GM18868 (cell line): ENCODE measurements around the gene PKD2L2.
"Not testable (repeated sequence)": the region's sequence is repeated elsewhere in the genome, so short reads cannot be mapped to it uniquely, and the experiment has no call there.

Source experiments
- ATAC-seq: cut with Tn5 transposase; IDR thresholded peaks from one replicate; pipeline ENCODE4 v1.9.1; 2021; ENCODE audit warnings: mild to moderate bottlenecking, moderate library complexity; ENCODE audit not compliant: unreplicated experiment

PKD2L2 gene

DNA sequence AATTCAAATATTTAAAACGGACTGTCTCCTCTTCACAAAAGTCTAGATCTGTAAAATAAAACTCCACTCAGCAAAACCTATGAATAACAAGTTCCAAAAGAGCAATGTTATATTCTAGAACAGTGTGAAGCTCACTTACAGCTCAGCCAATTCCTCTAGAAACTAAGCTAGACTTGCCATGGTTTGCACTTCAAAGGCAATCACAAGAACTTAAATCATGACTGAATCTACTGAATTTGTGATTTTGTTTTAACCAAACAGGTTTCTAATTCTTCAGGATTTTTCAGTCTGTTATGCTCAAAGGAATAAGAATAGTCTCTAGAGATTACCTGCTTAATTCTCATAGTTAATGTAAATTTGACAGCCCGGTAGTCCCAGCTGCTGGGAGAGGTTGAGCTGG, 1.4 kb upstream of the PKD2L2 start:
- no peak for ATAC-seq

DNA sequence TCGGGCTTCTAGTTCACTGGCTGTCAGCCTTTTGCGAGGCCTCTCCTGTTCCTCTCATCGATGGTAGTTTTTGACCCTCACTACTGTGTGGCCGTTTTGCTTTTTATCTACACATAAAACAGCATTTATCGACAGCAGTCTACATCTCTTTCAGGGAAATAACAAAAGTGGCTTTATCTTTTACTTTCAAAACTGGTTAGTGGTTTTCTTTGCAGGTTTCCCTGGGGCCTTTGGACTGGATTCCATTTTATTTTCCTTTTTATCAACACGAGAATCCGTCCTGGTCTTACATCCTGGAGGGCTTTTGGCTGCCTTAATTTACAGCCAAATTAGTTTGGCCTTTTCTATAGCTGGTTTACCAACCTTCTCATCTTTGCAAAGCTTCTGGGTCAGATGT, 793 bp upstream of the PKD2L2 start:
- no peak for ATAC-seq

DNA sequence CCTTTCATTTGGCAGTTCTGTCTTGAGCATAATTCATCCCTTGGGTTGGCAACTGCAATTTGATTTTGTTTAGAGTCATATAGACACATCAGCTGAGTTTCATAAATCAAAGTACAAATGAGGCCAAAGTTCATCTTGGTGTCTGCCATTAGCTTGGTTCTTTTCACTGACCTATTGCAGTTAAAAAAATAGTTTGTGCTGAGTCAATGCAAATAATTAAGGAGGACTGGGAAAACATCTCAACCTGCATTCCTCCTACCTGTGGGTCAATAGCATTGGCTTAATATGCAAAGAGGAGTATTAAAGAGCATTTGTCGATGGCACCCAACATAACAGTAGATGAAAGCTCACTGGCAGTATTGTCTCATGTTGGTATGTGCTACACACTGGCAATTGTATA, 1.6 kb downstream of the PKD2L2 start:
- no peak for ATAC-seq

DNA sequence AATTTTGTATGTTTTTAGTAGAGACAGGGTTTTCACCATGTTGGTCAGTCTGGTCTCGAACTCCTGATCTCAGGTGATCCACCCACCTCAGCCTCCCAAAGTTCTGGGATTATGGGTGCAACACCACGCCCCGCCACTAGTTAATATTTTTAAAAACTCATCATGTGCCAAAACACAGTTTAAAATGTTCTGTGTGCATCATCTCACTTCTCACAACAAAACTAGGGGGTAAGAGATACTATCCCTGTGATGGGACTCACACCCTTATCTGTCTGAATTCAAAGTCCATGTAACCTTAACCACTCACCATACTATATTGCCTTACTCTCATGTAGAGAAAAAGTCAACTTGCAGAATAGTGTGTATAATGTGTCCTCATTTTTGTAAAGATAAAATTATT, 2.6 kb downstream of the PKD2L2 start:
- no peak for ATAC-seq

DNA sequence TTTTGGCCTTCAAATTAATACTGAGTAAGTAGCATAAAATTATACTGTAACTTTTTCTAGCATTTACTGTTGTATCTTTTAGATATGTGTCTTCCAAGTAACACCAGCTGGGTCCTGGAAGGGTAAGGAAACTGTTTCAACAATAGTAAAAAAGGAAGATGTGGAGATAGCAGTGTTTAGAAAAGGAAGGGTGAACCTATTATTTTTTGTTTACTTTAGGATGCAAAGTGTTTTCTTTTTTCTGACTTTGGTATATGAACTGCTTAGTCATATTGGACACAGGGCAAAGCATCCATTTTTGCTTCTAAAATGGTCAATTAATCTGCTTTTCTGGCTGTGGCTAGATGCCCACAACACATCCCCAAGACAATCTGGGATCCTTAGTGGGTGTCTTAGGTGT, 5.3 kb downstream of the PKD2L2 start:
- ATAC-seq: no peak

DNA sequence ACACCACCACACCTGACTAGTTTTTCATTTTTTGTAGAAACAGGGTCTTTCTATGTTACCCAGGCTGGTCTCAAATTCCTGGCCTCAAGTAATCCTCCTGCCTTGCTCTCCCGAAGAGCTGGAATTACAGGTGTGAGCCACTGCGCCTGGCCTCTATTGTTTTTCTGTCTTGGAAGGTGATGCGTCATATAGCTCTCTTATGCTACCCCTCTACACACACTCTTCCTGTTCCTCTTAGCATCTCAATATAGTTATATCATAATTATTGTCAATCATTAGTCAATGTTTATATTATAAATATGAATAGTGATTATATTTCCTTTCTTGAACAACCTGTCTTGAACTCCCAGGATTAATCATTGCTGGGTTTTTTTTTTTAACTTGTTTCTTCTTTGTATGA, 7.3 kb downstream of the PKD2L2 start:
- ATAC-seq: no peak

DNA sequence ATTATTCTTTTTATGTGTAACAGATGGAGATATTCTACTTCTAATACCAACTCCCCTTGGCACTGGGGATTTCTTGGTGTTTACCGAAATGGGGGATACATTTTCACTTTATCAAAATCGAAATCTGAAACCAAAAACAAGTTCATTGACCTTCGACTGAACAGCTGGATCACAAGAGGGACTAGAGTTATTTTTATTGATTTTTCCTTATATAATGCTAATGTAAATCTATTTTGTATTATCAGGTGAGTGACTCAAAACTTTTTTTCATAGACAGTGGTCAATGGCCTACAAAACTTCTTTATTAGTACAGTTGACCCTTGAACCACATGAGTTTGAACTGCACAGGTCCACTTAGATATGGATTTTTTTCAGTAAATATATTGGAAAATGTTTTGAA, 10.2 kb downstream of the PKD2L2 start:
- no peak for ATAC-seq

DNA sequence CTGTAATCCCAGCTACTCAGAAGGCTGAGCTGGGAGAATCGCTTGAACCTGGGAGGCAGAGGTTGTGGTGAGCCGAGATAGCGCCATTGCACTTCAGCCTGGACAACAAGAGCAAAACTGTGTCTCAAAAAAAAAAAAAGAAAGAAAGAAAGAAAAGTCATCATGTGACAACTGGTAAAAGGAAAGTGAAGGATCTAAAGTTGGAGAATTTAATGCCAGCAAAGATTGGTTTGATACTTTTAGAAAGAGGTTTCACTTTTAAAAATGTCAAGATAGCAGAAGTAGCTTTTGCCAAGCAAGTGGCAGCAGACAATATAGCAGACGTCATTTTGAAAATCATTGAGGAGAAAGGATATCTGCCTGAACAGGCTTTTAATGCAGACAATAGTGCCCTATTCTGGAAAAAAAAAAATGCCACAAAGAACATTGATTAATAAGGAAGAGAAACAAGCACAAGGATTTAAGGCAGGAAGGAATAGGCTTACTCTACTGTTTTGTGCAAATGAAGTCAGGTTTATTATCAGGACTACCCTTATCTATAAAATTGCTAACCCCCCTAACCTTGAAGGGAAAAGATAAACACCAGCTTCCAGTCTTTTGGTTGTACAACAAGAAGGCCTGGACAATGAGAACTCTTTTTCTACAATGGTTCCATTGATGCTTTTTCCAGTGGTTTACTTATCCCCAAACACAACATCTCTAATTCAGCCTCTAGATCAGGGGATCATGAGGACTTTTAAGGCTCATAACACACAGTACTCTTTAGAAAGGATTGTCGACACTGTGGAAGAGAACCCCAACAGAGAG, 12.0 kb downstream of the PKD2L2 start:
- no peak for ATAC-seq

DNA sequence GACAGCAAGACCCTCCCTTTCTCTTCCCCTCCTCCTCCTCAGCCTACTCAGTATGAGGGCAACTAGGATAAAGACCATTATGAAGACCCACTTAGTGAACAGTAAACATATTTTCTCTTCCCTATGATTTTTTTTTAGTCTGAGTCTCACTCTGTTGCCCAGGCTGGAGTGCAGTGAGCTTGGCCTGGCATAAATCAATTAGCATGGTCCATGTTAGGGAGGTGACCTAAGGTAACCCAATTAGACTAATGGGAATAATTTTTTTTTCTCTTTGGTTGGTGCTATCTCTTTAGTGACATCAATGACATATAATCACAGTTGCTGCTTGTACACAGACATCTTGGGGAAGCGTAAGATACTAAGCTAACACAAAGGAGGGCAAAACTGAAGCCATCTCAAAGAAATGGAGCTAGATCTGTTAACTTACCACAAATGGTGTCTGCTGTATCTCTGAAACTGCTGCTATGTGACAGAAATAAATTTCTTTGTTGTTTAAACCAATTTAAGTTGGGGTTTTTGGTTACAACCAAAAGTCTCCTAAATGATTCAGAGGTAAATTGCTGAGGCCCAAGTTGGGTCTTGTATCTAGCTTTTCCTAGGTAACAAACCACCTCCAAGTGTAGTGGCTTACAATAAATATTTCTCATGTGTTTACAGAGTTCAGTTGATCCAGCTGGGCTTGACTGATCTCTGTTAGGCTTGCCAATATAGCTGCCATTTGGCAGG, 13.3 kb downstream of the PKD2L2 start:
- ATAC-seq: no peak

DNA sequence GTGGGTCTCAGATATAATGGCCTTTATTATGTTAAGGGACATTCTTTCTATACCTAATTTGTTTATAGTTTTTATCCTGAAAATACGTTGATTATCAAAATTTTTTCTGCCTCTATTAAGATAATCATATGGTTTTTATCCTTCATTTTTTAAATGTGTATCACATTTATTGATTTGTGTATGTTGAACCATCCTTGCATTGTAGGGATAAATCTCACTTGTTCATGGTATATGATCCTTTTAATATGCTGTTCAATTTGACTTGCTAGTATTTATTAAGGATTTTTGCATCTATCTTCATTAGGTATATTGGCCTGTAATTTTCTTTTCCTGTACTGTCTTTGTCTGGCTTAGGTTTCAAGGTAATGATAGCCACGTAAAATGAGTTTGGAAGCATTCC, 25.5 kb downstream of the PKD2L2 start:
- ATAC-seq: no peak

DNA sequence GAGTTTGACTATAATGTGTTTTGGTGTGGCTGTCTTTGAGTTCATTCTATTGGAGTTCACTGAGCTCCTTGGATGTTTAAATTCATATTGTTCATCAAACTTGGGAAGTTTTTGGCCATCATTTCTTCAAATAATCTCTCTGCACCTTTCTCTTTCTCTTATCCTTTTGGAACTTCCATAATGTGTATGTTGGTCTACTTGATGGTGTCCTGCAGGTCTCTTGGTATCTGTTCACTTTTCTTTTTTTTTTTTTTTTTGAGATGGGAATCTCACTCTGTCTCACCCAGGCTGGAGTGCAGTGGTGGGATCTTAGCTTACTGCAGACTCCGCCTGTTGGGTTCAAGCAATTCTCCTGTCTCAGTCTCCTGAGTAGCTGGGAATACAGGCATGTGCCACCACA, 27.7 kb downstream of the PKD2L2 start:
- ATAC-seq: no peak

DNA sequence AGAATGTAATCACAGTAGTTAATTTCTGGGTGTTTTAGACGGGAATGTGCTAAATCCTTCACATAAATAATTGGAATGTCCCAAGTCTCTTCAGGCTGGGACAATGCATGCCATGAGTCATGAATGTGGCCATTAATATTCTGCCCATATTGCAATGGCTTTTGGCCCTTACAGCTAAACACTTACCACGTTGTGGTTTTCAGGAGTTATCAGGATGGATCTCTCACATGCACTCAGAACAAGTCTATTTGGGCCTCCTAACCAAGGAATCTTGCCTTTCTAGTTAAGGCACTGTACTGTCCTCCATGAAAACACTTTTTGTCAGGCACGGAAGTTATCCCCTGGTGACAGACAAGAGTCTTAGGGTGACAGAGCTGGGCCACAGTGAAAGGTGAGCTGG, 32.7 kb downstream of the PKD2L2 start:
- ATAC-seq: no peak

DNA sequence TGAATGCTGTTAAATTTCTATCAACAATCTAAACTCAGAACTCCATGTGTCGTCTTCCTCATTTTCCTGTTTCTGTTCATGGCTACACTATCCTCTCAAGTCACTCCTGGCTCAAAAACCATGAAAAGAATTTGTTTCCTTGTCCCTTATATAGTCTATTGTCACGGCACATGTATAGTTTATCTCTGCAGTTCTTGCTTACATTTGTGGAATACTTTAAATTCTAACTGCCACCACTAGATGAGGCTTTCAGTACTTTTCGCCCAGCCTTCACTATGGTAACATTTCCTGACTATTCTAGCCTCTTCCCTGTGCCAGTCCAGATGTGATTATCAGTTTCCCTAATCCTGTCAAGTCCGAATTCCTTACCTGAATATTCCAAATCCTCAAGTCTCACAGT, 34.6 kb downstream of the PKD2L2 start:
- no peak for ATAC-seq

DNA sequence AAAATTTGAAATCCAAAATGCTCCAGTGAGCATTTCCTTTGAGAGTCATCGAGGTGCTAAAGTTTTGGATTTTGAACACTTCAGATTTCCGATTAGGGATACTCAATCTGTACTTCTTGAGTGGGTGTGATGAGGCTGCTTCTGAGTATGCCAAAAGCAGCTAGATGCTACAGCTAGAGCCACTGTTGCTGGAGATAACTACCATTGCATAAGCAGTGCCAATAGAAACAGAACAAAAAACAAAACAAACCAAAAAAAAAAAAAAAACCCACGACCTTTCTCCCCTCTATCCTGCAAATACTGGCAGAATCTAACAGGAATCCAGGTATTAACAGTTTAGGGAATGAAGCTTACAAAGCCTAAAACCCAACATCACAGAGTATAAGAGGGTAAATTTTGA, 43.5 kb downstream of the PKD2L2 start:
- no peak for ATAC-seq

DNA sequence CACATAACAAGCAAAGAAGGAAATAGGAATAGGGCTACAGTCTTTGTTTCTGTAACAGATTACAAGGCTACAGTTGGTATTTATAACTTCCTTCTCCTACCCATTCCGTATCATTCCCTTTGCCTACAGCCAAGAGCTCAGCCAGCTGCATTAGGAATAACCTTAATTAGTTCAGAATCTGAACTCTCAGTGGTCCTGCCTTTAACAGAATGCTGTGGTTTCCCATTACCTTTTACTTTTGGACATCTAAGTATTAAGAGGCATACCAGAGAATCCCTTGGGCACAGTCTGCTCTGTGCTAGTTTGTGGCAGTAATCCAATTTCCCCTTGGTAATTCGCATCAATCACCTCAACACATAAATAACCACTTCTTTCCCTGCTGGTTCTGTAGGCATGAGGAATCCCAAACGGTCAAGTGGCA, 44.2 kb downstream of the PKD2L2 start:
- no peak for ATAC-seq

DNA sequence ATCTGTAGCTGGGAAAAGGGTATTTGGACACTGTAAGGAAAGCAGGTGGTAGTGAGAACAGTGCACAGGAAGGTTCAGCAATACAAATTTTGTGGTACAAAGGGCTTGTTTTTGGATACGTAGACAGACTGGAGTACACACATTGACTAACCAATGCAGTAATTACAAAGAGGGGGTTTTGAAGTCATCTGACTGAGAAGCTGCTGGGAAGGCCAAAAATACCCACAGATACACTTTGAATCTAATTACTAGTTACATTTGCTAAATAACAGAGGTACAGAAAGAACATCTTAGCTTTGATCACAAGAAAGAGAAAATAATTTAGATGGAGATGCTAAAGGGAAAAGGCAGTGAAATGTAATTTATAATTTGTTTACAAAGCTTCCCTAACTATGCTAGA, 45.9 kb downstream of the PKD2L2 start:
- peak; percentile 70 for ATAC-seq

DNA sequence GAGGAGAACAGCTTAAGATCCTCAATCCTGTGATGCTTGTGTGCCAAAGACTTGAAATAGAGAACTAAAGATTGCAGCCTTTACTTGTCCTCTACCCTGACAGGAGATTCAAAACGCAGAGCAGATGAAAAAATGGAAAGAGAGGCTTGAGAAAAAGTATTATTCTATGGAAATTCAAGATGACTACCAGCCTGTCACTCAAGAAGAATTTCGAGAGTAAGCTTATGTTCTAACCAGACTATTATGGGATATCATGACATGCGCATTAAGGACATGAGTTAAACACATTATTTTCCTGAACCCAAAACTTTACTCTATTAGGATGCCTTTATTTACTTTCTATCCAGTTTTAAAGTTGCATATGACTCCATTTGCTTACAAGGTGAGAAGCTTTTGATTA, 46.4 kb downstream of the PKD2L2 start:
- ATAC-seq: peak; percentile 13

DNA sequence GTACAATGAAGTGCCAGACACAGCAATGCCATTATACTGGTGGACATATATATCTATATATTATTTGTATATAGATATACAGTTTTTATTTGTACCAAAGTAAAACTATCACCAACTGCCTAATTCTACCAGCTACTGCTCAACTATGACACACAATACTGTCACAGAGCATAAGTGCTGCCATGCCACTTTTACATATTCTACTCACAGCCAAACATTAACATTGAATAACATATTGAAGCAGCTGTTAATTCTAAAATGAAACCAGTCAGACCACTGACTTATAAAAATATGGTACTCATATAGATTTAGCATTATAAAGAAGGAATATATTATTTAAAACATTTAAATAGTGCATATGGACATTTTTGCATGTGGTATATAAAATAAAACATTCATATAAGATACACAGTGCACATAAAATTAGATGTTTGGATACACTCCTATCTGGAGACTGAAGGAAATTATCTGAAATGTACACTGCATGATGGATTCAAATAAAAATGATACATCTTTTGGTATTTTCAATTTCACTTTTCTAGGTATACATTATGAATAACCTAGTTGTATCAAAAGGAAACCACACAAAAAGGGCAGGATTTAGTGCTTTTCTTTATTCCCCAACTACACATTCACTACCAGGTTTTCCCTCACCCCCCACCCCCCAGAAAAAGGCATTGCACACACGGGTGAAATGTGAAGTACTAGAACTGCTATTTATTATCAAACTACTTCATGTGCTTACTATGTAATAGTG, 48.9 kb downstream of the PKD2L2 start:
- no peak for ATAC-seq

DNA sequence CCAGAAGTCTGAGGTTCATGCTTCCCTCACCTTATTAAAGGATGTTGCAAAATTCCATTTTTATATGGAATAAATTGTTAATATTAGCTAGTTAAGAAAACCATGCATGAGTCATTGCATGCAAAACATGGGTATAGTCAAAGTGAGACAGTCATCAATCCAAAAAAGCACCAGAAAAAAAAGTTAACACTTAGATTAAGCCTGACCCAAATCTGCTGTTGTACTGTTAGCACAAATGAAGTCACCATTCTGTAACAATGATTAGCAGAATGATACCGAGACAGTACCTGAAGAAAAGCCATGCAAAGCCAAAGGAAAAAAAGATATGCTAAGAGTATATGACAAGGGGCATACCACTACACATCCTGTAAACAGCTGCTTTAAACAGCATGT, 49.5 kb downstream of the PKD2L2 start:
- no peak for ATAC-seq

DNA sequence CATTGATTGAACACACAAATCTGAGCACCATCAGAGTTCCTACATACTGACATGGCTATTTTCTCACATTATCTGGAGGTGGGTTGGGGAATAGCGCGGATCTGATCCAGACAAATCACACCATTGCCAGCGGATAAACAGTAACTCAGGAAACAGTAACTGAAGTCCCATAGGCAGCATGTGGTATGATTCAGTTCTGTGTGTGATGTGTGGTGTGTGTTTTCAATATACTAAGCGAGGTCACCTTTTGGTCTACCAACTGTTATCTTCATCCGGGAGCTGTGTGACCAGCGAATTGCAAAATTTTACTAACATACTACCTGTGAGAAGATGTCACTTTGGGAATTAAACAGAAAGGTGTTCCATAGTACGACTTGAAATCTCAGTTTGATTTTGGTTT, 50.1 kb downstream of the PKD2L2 start:
- no peak for ATAC-seq

DNA sequence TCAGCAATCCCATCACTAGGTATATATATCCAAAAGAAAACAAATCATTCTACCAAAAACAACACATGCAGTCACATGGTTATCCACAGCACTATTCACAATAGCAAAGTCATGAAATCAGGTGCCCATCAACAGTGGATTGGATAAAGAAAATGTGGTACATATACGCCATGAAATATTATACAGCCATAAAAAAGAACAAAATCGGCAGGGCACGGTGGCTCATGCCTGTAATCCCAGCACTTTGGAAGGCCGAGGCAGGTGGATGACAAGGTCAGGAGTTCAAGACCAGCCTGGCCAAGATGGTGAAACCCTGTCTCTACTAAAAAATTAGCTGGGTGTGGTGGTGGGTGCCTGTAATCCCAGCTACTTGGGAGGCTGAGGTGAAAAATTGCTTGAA, 55.0 kb downstream of the PKD2L2 start:
- ATAC-seq: not testable (repeated sequence)

DNA sequence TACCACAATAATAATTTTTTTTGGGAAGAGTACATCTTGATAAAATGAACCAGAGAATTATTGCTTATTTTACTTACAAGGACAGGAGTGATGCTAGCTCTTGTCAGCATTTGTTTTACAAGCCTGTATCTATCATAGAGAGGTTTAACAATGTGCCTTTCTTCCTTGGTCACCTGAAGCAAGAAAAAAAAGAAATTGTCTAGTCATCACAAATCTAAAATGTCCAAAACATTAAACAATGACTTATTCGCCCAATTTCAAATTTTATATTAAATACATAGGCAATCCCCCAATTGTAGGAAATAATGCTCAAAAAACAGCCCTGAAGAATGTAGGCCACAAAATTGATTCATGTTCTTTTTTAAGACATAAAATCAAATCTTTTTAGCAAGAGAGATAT, 56.6 kb downstream of the PKD2L2 start:
- no peak for ATAC-seq
